K562 (cell line): Measurements from ENCODE around the gene SLC35G6. TPM values are rescaled to one million over a fixed set of nuclear protein-coding genes. Genes with fewer than 3 reads are reported as not detected.
"Not testable (repeated sequence)": the region's sequence is repeated elsewhere in the genome, so short reads cannot be mapped to it uniquely, and the experiment has no call there.

ENCODE experiments used
- ATAC-seq: fragments of 200-7000 bp; cut with Tn5 transposase; 3 replicates; pipeline ENCODE4 v1.9.1; 2020; ENCODE audit warnings: moderate library complexity
- BruUV-seq: library from RNA; stranded (reverse); fragments of 400-500 nt; replicated peaks from 2 replicates; lab custom pipeline; 2021; lab: Mats Ljungman, UMichigan
- CTCF ChIA-PET: fragments of 300-600 bp; formaldehyde crosslinking; extraction: SDS; loops from one replicate; lab custom pipeline; 2021; ENCODE audit warnings: low intra/inter-chr PET ratio; lab: Yijun Ruan, JAX
- POLR2A ChIA-PET: fragments of 300-600, 350-650 bp; sonication (Branson Sonifier 250); formaldehyde crosslinking; extraction: SDS; loops from one replicate; lab custom pipeline; 2021; ENCODE audit warnings: antibody characterized with exemption, inconsistent platforms; lab: Yijun Ruan, JAX
- DNase-seq, 4 experiments: peaks; one replicate each; pipeline versions ENCODE4 v3.0.0 to v3.0.0-alpha.2; 2011 to 2018; ENCODE audit warnings: low spot score in 3 of 4, mixed read lengths in 3 of 4; ENCODE audit errors: extremely low read depth in 1 of 4
- FAIRE-seq: peaks from 2 replicates; lab custom pipeline; 2011; peaks lifted over from hg19 to GRCh38; lab: Jason Lieb, UNC
- H2AFZ ChIP-seq: 2 replicates; pipeline ENCODE4 v1.6.0; 2011; ENCODE audit warnings: low read depth, low read length, control low read depth, inconsistent platforms
- H3K27ac ChIP-seq: fragments of 200-600 bp; 3 replicates; pipeline ENCODE4 v1.8.0; 2011; ENCODE audit warnings: low read depth, mild to moderate bottlenecking, control low read depth, inconsistent platforms, low read length, moderate library complexity, mixed read lengths; ENCODE audit errors: extremely low read depth
- H3K27me3 ChIP-seq, 2 experiments: fragments of 300-600 bp in 1 of 2; 2 replicates in 1 of 2; 3 replicates in 1 of 2; pipeline versions ENCODE4 v1.6.0 to v1.8.0; 2011; ENCODE audit warnings: inconsistent platforms in 2 of 2, low read length in 2 of 2, mild to moderate bottlenecking in 1 of 2, mixed read lengths in 1 of 2, moderate library complexity in 1 of 2; ENCODE audit not compliant: control insufficient read depth in 2 of 2, insufficient read depth in 2 of 2
- H3K36me3 ChIP-seq: fragments of 300-600 bp; 3 replicates; pipeline ENCODE4 v1.8.0; 2011; ENCODE audit warnings: mild to moderate bottlenecking, low read length, inconsistent platforms; ENCODE audit not compliant: control insufficient read depth, insufficient read depth
- H3K4me1 ChIP-seq, 2 experiments: fragments of 200-600 bp in 1 of 2; replicated peaks in 1 of 2; 2 replicates in 1 of 2; 3 replicates in 1 of 2; pipeline versions ENCODE4 v1.5.1 to v1.8.0; 2011; ENCODE audit warnings: inconsistent platforms in 2 of 2, low read length in 2 of 2, mild to moderate bottlenecking in 1 of 2, mixed read lengths in 1 of 2, moderate library complexity in 1 of 2; ENCODE audit not compliant: control insufficient read depth in 2 of 2, insufficient read depth in 2 of 2
- H3K4me2 ChIP-seq: 2 replicates; pipeline ENCODE4 v1.6.1; 2011; ENCODE audit warnings: low read length, control low read depth, inconsistent platforms, mixed read lengths; ENCODE audit not compliant: insufficient read depth
- H3K4me3 ChIP-seq: fragments of 200-600 bp; sonication (generic), shearing (Covaris generic); 2 replicates; pipeline ENCODE4 v1.5.1; 2016; ENCODE audit warnings: control low read depth, inconsistent platforms
- H3K79me2 ChIP-seq: fragments of 200-600 bp; 3 replicates; pipeline ENCODE4 v1.8.0; 2011; ENCODE audit warnings: low read length, inconsistent platforms; ENCODE audit not compliant: control insufficient read depth, insufficient read depth
- H3K9ac ChIP-seq, 2 experiments: 2 replicates each; pipeline versions ENCODE4 v1.6.0 to v1.6.1; 2011; ENCODE audit warnings: low read depth in 2 of 2, low read length in 2 of 2, control low read depth in 1 of 2, inconsistent platforms in 1 of 2, mild to moderate bottlenecking in 1 of 2, mixed read lengths in 1 of 2; ENCODE audit not compliant: insufficient read depth in 1 of 2
- H3K9me1 ChIP-seq: one replicate; pipeline ENCODE4 v1.6.0; 2011; ENCODE audit warnings: inconsistent platforms, mild to moderate bottlenecking, low read length, moderate library complexity; ENCODE audit not compliant: control insufficient read depth, insufficient read depth
- H3K9me3 ChIP-seq: replicated peaks from 2 replicates; pipeline ENCODE4 v1.5.1; 2011; ENCODE audit warnings: low read depth, low read length, inconsistent platforms; ENCODE audit not compliant: control insufficient read depth, insufficient read depth
- H4K20me1 ChIP-seq: replicated peaks from 2 replicates; pipeline ENCODE4 v1.6.1; 2011; ENCODE audit warnings: low read length, inconsistent platforms, mixed read lengths; ENCODE audit not compliant: control insufficient read depth, insufficient read depth
- EHMT2 ChIP-seq: fragments of 450-650 bp; IDR thresholded peaks from 2 replicates; pipeline ENCODE4 v1.6.1; 2018; ENCODE audit warnings: antibody characterized with exemption
- HNRNPL ChIP-seq: fragments of 200-400 bp; formaldehyde crosslinking; IDR thresholded peaks from 2 replicates; pipeline ENCODE4 v1.6.1; 2017; ENCODE audit warnings: low read depth, mild to moderate bottlenecking, low read length
- IRF2 ChIP-seq: sonication (generic); formaldehyde crosslinking; IDR thresholded peaks from 2 replicates; pipeline ENCODE4 v1.8.1; 2022; ENCODE audit warnings: mild to moderate bottlenecking, missing genetic modification reagents
- KAT8 ChIP-seq: fragments of 450-650 bp; IDR thresholded peaks from 2 replicates; pipeline ENCODE4 v1.6.1; 2016; ENCODE audit warnings: low read depth, mild to moderate bottlenecking
- POLR2AphosphoS2 ChIP-seq: IDR thresholded peaks from 2 replicates; pipeline ENCODE4 v1.6.1; 2012; ENCODE audit warnings: low read length, improper control_type of control experiment
- PURB ChIP-seq: sonication (generic); formaldehyde crosslinking; IDR thresholded peaks from 2 replicates; pipeline ENCODE4 v1.9.0; 2021; ENCODE audit warnings: low read depth, mild to moderate bottlenecking, missing genetic modification reagents
- RBM14 ChIP-seq: fragments of 200-400 bp; formaldehyde crosslinking; IDR thresholded peaks from 2 replicates; pipeline ENCODE4 v1.6.1; 2018; ENCODE audit warnings: low read depth, mild to moderate bottlenecking, low read length, moderate library complexity, borderline replicate concordance; ENCODE audit not compliant: insufficient read depth
- YY1 ChIP-seq, 3 experiments: IDR thresholded peaks; 2 replicates each; pipeline ENCODE4 v1.6.1; 2011; ENCODE audit warnings: low read length in 2 of 3, mild to moderate bottlenecking in 2 of 3, moderate library complexity in 2 of 3, borderline replicate concordance in 1 of 3, control low read depth in 1 of 3, low read depth in 1 of 3; ENCODE audit not compliant: insufficient read depth in 3 of 3, insufficient replicate concordance in 2 of 3, control insufficient read depth in 1 of 3, insufficient read length in 1 of 3; ENCODE audit errors: extremely low read depth in 1 of 3
- ZKSCAN3 ChIP-seq: fragments of 250-450 bp; sonication (Bioruptor Pico); IDR thresholded peaks from 2 replicates; pipeline ENCODE4 v1.4.0; 2020
- ZNF232 ChIP-seq: sonication (generic); formaldehyde crosslinking; IDR thresholded peaks from 2 replicates; pipeline ENCODE4 v1.8.0; 2022; ENCODE audit warnings: mild to moderate bottlenecking, missing genetic modification reagents
- ZNF717 ChIP-seq: fragments of 250-450 bp; sonication (Bioruptor Pico); IDR thresholded peaks from 2 replicates; pipeline ENCODE4 v1.5.0; 2021
- ZNF830 ChIP-seq: fragments of 250-450 bp; sonication (Bioruptor Pico); IDR thresholded peaks from 2 replicates; pipeline ENCODE4 v1.5.0; 2021; ENCODE audit warnings: mild to moderate bottlenecking
- WGBS: fragments of 100-300 bp; shearing (Covaris generic); methylation state at CpG from one replicate; pipeline ENCODE4 v1.1.6; 2016; ENCODE audit warnings: low coverage, mixed read lengths; ENCODE audit not compliant: insufficient coverage; ENCODE audit errors: missing lambda C conversion rate; 5-methylcytosine and 5-hydroxymethylcytosine counted together
- in situ Hi-C: fragments of 300-500 bp; cut with MboI; formaldehyde crosslinking; loops from 4 replicates; pipeline ENCODE4 v1.15.0; 2018; ENCODE audit warnings: inconsistent platforms, mixed read lengths
- intact Hi-C: fragments of 100-400 bp; cut with micrococcal nuclease; formaldehyde crosslinking; loops from 2 replicates; pipeline ENCODE4 v1.14.2; 2022
- polyA plus RNA-seq, 8 experiments: library from polyadenylated mRNA; depleted of rRNA in 4 of 8; stranded (reverse) in 5 of 8; unstranded in 3 of 8; fragments of >200 nt; fragmentation: Nextera tagmentation in 2 of 8; fragmentation: Illumina TruSeq in 1 of 8; extraction: Ambion mirVana in 2 of 8; extraction: Trizol in 1 of 8; gene quantifications; 2 replicates each; pipeline versions ENCODE4 v1.2.1 to v1.2.3, GENCODE V29; 2011 to 2014; ENCODE audit warnings: inconsistent platforms in 1 of 8, missing spikeins in 1 of 8
- total RNA-seq, 7 experiments: library from RNA; depleted of rRNA in 6 of 7; stranded (reverse); fragments of >200 nt in 6 of 7; fragmentation: Illumina TruSeq in 2 of 7; extraction: Trizol in 2 of 7; gene quantifications; 2 replicates each; pipeline versions ENCODE4 v1.2.1 to v1.2.3, GENCODE V29; 2011 to 2021; ENCODE audit warnings: low replicate concordance in 1 of 7

The SLC35G6 gene
- total and polyA plus RNA-seq, 9 of the 15 experiments (the other 6 are each of a cell fraction or from before 2014, with no cell fraction given): not detected

GRCh38 chr17:7471729-7472128, 9.5 kb upstream of the SLC35G6 start:
- Histone ChIP-seq H3K9ac (no peak overlapping the region), H3K9me3 (no peaks in the 10 kb centered on the region), H3K4me3 (no peak overlapping the region), H3K4me2 (no peak overlapping the region), H4K20me1 (0 out of 2 replicates have a peak, but pooled peaks cover 7% of the 10 kb centered on the region), H3K9me1 (no peaks in the 10 kb centered on the region), H3K79me2 (peaks cover 62% of the 10 kb centered on the region), H3K36me3 (peaks cover 7% of the 10 kb centered on the region; the same call in 2 of the 3 replicates)
- DNase-seq (no peak), FAIRE-seq (no peak), ATAC-seq (no peak)
- TSS peak; percentile 19 for BruUV-seq
- intact Hi-C loops: no loop called here
- POLR2A ChIA-PET: interaction anchor here (1.3 to 2.0 kb wide), 3 partner anchors 8 to 12 kb away, joined by 3 to 6 read pairs (median 5); partner anchors contain the start of genes POLR2A and ZBTB4
- TF ChIP-seq POLR2AphosphoS2 (no peak), ZNF830 (CRISPR knock-in tag) (no peak), KAT8 (no peak), ZKSCAN3 (no peak), ZNF717 (CRISPR knock-in tag) (no peak), RBM14 (no peak), HNRNPL (no peak), PURB (CRISPR knock-in tag) (no peak), YY1 (IDR thresholded peaks at IDR 0.05; ENCODE audit: borderline replicate concordance in 1 of 3, control insufficient read depth in 1 of 3, extremely low read depth in 1 of 3, insufficient read depth in 3 of 3, insufficient read length in 1 of 3, insufficient replicate concordance in 2 of 3, low read depth in 1 of 3, low read length in 2 of 3) (no peak), IRF2 (CRISPR knock-in tag) (no peak), ZNF232 (CRISPR knock-in tag) (no peak), EHMT2 (no peak)
- TF ChIP-seq, all 486 proteins: peak for 0
- WGBS: 94% methylated on average over 2 of the region's 2 CpGs
- peaks cover 21 to 25% of the 10 kb centered on the region in 2 experiments for H3K4me1 ChIP-seq
- in situ Hi-C loops: no loop called here
- no peaks in the 10 kb centered on the region for H3K27me3 ChIP-seq
- CTCF ChIA-PET: no interaction called here
- H3K27ac ChIP-seq: no peak overlapping the region
- no peak overlapping the region for H2AFZ ChIP-seq

- intact Hi-C loops: not testable (repeated sequence)
- peak overlapping the region; percentile 92; the same call in 1 of the 3 replicates for H3K27ac ChIP-seq
Measured at GRCh38 chr17:7474767-7475166, 6.5 kb upstream of the SLC35G6 start.

More at GRCh38 chr17:7474767-7475166, 6.5 kb upstream of the SLC35G6 start:
- H3K79me2 ChIP-seq: peaks cover 85% of the 10 kb centered on the region
- ATAC-seq, CTCF ChIA-PET, H3K9me3 ChIP-seq, H3K9ac ChIP-seq, H3K4me3 ChIP-seq, H3K9me1 ChIP-seq, H3K36me3 ChIP-seq, in situ Hi-C loops, FAIRE-seq, DNase-seq, H3K4me2 ChIP-seq, BruUV-seq, H2AFZ ChIP-seq, H3K27me3 ChIP-seq: not testable (repeated sequence)
- H3K4me1 ChIP-seq: peaks cover 34 to 43% of the 10 kb centered on the region in 2 experiments
- H4K20me1 ChIP-seq: 0 out of 2 replicates have a peak, but pooled peaks cover 13% of the 10 kb centered on the region
- POLR2A ChIA-PET: interaction anchor here (1.2 to 1.3 kb wide), 2 partner anchors 14 to 22 kb away, joined by 3 to 6 read pairs; no protein-coding TSS in a partner anchor
- 79% methylated on average over 6 of the region's 8 CpGs for WGBS
